Hepatocyte (in vitro differentiated cells): Measurements from ENCODE around the gene AADAT. TPM values are rescaled to one million over a fixed set of nuclear protein-coding genes. Genes with fewer than 3 reads are reported as not detected.

Source experiments
- DNase-seq: peaks from one replicate; pipeline ENCODE4 v3.0.0-alpha.2; 2016; ENCODE audit warnings: low spot score
- H2AFZ ChIP-seq: fragments of 200-600 bp; sonication (generic); 2 replicates; pipeline ENCODE4 v1.6.0; 2016; ENCODE audit warnings: antibody characterized with exemption, mild to moderate bottlenecking
- H3K27ac ChIP-seq: fragments of 200-600 bp; sonication (generic); 2 replicates; pipeline ENCODE4 v1.5.1; 2016; ENCODE audit warnings: mild to moderate bottlenecking
- H3K27me3 ChIP-seq: fragments of 200-600 bp; sonication (generic); 2 replicates; pipeline ENCODE4 v1.6.1; 2016
- H3K36me3 ChIP-seq: fragments of 200-600 bp; sonication (generic); replicated peaks from 2 replicates; pipeline ENCODE4 v1.5.1; 2016; ENCODE audit warnings: low read depth; ENCODE audit not compliant: insufficient read depth
- H3K4me1 ChIP-seq: fragments of 200-600 bp; sonication (generic); 2 replicates; pipeline ENCODE4 v1.5.1; 2016; ENCODE audit warnings: mild to moderate bottlenecking, moderate library complexity; ENCODE audit not compliant: insufficient read depth
- H3K4me2 ChIP-seq: fragments of 200-600 bp; sonication (generic); 2 replicates; pipeline ENCODE4 v1.6.0; 2016
- H3K4me3 ChIP-seq: fragments of 200-600 bp; sonication (generic); 2 replicates; pipeline ENCODE4 v1.5.1; 2016; ENCODE audit warnings: mild to moderate bottlenecking
- H3K79me2 ChIP-seq: fragments of 200-600 bp; sonication (generic); 2 replicates; pipeline ENCODE4 v1.6.0; 2017; ENCODE audit warnings: mild to moderate bottlenecking
- H3K9me2 ChIP-seq: fragments of 200-600 bp; sonication (generic); replicated peaks from 2 replicates; pipeline ENCODE4 v1.6.0; 2017; ENCODE audit warnings: mild to moderate bottlenecking; ENCODE audit not compliant: insufficient read depth
- H3K9me3 ChIP-seq: fragments of 200-600 bp; sonication (generic); 2 replicates; pipeline ENCODE4 v1.5.1; 2016; ENCODE audit warnings: low read depth, mild to moderate bottlenecking
- H4K20me1 ChIP-seq: fragments of 200-600 bp; sonication (generic); 2 replicates; pipeline ENCODE4 v1.6.0; 2016; ENCODE audit warnings: mild to moderate bottlenecking; ENCODE audit not compliant: insufficient read depth, poor library complexity, severe bottlenecking
- CTCF ChIP-seq: fragments of 200-600 bp; sonication (generic); IDR thresholded peaks from 2 replicates; pipeline ENCODE4 v1.5.1; 2016; ENCODE audit warnings: antibody characterized with exemption, mild to moderate bottlenecking; ENCODE audit not compliant: poor library complexity
- EZH2 ChIP-seq: fragments of 200-600 bp; sonication (generic); IDR thresholded peaks from 2 replicates; pipeline ENCODE4 v1.6.1; 2016; ENCODE audit warnings: antibody characterized with exemption, mild to moderate bottlenecking, borderline replicate concordance
- EZH2phosphoT487 ChIP-seq: fragments of 200-600 bp; sonication (generic); IDR thresholded peaks from one replicate; pipeline ENCODE4 v1.6.1; 2018; ENCODE audit warnings: antibody characterized with exemption, mild to moderate bottlenecking, low read depth, moderate library complexity; ENCODE audit not compliant: unreplicated experiment, severe bottlenecking
- WGBS: methylation state at CpG from one replicate; pipeline ENCODE4 v1.1.6; 2016; ENCODE audit warnings: low lambda C conversion rate; ENCODE audit errors: missing lambda C conversion rate; 5-methylcytosine and 5-hydroxymethylcytosine counted together
- polyA plus RNA-seq: library from polyadenylated mRNA; unstranded; fragments of >200 nt; fragmentation: Nextera tagmentation; extraction: Ambion mirVana; gene quantifications from 2 replicates; pipeline ENCODE4 v1.2.1, GENCODE V29; 2016
- small RNA-seq: library from RNA; depleted of rRNA; stranded (forward); fragments of <200 nt; gene quantifications from one replicate; pipeline ENCODE3, GENCODE V24; 2014
- total RNA-seq: library from RNA; depleted of rRNA; stranded (reverse); fragments of >200 nt; gene quantifications from 2 replicates; pipeline ENCODE4 v1.2.3, GENCODE V29; 2014

AADAT gene
- total and polyA plus RNA-seq, 2 experiments from 2014 or later: 10.3 to 11.1 TPM

- H3K9me2 ChIP-seq: no peaks in the 10 kb centered on the region
- H2AFZ ChIP-seq: no peak overlapping the region
- no peaks in the 10 kb centered on the region for H3K9me3 ChIP-seq
- no peak overlapping the region for H3K4me2 ChIP-seq
- TF ChIP-seq EZH2phosphoT487: no peak
- no peak for TF ChIP-seq EZH2
- no peak for TF ChIP-seq CTCF
- no peaks in the 10 kb centered on the region for H3K79me2 ChIP-seq
- H3K4me1 ChIP-seq: no peaks in the 10 kb centered on the region
- DNase-seq: no peak
- H3K27me3 ChIP-seq: no peaks in the 10 kb centered on the region
- WGBS: 93% methylated on average over 2 of the region's 2 CpGs
- no peak overlapping the region for H3K4me3 ChIP-seq
- no peaks in the 10 kb centered on the region for H3K36me3 ChIP-seq
- H3K27ac ChIP-seq: no peak overlapping the region
- H4K20me1 ChIP-seq: no peaks in the 10 kb centered on the region
Measured at GRCh38 chr4:170012629-170012958, 77.2 kb downstream of the AADAT start.

GRCh38 chr4:170011921-170012628 is 77.7 kb downstream of the AADAT start:
- no peak for TF ChIP-seq EZH2phosphoT487
- no peak for TF ChIP-seq EZH2
- no peak for TF ChIP-seq CTCF

More at GRCh38 chr4:170011921-170012628, 77.7 kb downstream of the AADAT start:
- Histone ChIP-seq H3K4me2 (no peak overlapping the region), H3K9me2 (no peaks in the 10 kb centered on the region), H2AFZ (no peak overlapping the region), H3K4me1 (no peaks in the 10 kb centered on the region), H3K36me3 (no peaks in the 10 kb centered on the region), H3K4me3 (no peak overlapping the region), H3K79me2 (no peaks in the 10 kb centered on the region), H3K27ac (no peak overlapping the region), H4K20me1 (no peaks in the 10 kb centered on the region), H3K9me3 (no peaks in the 10 kb centered on the region), H3K27me3 (no peaks in the 10 kb centered on the region)
- DNase-seq: no peak
- 89% methylated on average over 7 of the region's 7 CpGs for WGBS

Small RNAs within 50 kb of the gene (small RNA-seq; reads per million reads assigned to genes)
- gene APOBEC3AP1: not detected

Other genes with a start within 250 kb of the AADAT start
- 10.7 and 11.4 TPM in 2 replicates for gene MFAP3L, start 63.6 kb downstream of the AADAT start, total RNA-seq
- gene MFAP3L, start 63.6 kb downstream of the AADAT start, polyA plus RNA-seq: 2.4 and 2.9 TPM in 2 replicates